IMR-90 (cell line): Measurements from ENCODE around the gene CPB2.

Source experiments
- CEBPB ChIP-seq: IDR thresholded peaks from 2 replicates; pipeline ENCODE4 v1.6.1; 2012; ENCODE audit warnings: low read depth, low read length, improper control_type of control experiment
- CTCF ChIP-seq: conservative IDR thresholded peaks from 2 replicates; pipeline ENCODE4 v1.5.1; 2012; ENCODE audit warnings: mild to moderate bottlenecking, low read depth, low read length, improper control_type of control experiment
- FOS ChIP-seq: fragments of 150-350 bp; IDR thresholded peaks from 2 replicates; pipeline ENCODE4 v1.6.1; 2016; ENCODE audit warnings: low read depth, low read length
- MAFK ChIP-seq: IDR thresholded peaks from 2 replicates; pipeline ENCODE4 v1.6.1; 2012; ENCODE audit warnings: low read depth, low read length, improper control_type of control experiment
- MAZ ChIP-seq: IDR thresholded peaks from 2 replicates; pipeline ENCODE4 v1.6.1; 2012; ENCODE audit warnings: low read depth, mild to moderate bottlenecking, low read length, improper control_type of control experiment, moderate library complexity, borderline replicate concordance
- MXI1 ChIP-seq: IDR thresholded peaks from 2 replicates; pipeline ENCODE4 v1.6.1; 2012; ENCODE audit warnings: low read depth, mild to moderate bottlenecking, low read length, moderate library complexity, borderline replicate concordance
- POLR2A ChIP-seq: IDR thresholded peaks from 2 replicates; pipeline ENCODE4 v1.6.1; 2012; ENCODE audit warnings: mild to moderate bottlenecking, low read depth, low read length
- RCOR1 ChIP-seq: IDR thresholded peaks from 2 replicates; pipeline ENCODE4 v1.6.1; 2012; ENCODE audit warnings: mild to moderate bottlenecking, low read length, improper control_type of control experiment; ENCODE audit not compliant: insufficient replicate concordance
- RFX5 ChIP-seq: IDR thresholded peaks from 2 replicates; pipeline ENCODE4 v1.8.0; 2012; ENCODE audit warnings: low read depth, mild to moderate bottlenecking, low read length, moderate library complexity
- SMC3 ChIP-seq: fragments of 150-350 bp; IDR thresholded peaks from 2 replicates; pipeline ENCODE4 v1.6.1; 2016; ENCODE audit warnings: low read depth, mild to moderate bottlenecking, antibody characterized with exemption, low read length, moderate library complexity

- no peak for TF ChIP-seq CTCF
- no peak for TF ChIP-seq POLR2A
- no peak for TF ChIP-seq CEBPB
- no peak for TF ChIP-seq MAZ
- no peak for TF ChIP-seq RCOR1
- TF ChIP-seq FOS: no peak
- no peak for TF ChIP-seq SMC3
- no peak for TF ChIP-seq RFX5
- no peak for TF ChIP-seq MXI1
- no peak for TF ChIP-seq MAFK
Observed at GRCh38 chr13:46132109-46132508, 27.3 kb upstream of the CPB2 start.
